Stimulated activated CD8-positive, alpha-beta memory T cell treated with anti-CD3 and anti-CD28 coated beads, Interleukin-4, amount 100 ng/mL, for 24 hours (primary cell): ENCODE measurements around the gene EXOSC1.
"Not testable (repeated sequence)": the region's sequence is repeated elsewhere in the genome, so short reads cannot be mapped to it uniquely, and the experiment has no call there.

Experiments
- DNase-seq: peaks from one replicate; pipeline ENCODE4 v3.0.0-alpha.2; 2020; ENCODE audit warnings: low read depth

The EXOSC1 gene

GRCh38 chr10:97445722-97446639 is at the start of gene EXOSC1, which contains the start of gene ZDHHC16:
Gene EXOSC1 (minus strand): TSS chr10:97446006. CDS start chr10:97445985, 21 bp downstream.
Gene ZDHHC16 (plus strand): TSS chr10:97446175. CDS start chr10:97451676, 5,501 bp downstream.
- DNase-seq = peak; percentile 88

DNA sequence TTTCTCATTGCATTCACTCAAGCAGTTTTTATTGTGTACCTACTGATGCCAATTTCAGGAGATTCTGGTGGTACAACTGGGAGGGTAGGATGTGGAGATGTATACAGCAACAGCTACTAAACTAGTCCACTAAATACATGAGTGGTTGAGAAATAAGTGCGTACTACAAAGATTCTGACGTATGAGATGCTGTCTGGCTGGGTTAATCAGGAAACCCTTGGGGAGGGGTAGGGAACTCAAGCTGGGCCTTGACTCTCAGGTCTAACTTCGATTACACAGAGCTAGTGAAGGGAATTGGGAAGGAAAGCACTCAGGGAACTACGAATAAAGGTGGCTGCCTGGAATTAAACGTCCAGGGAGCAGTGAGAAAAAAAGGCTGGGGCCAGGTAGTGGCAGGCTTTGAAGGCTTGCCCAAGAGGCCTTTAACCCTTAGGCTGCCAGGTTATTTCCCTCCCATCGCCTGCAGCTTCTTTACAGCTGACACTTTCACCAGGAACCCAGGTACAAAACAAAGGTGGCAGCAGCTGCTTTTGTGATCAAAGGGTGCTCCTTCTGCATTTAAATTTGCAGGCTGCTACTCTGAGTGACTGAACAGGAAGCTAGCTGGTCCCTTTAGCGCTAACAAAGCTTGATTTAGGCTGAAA is 49.2 kb upstream of the EXOSC1 start:
- DNase-seq = no peak

GRCh38 chr10:97494151-97494550 is 48.3 kb upstream of the EXOSC1 start:
- no peak for DNase-seq

DNA sequence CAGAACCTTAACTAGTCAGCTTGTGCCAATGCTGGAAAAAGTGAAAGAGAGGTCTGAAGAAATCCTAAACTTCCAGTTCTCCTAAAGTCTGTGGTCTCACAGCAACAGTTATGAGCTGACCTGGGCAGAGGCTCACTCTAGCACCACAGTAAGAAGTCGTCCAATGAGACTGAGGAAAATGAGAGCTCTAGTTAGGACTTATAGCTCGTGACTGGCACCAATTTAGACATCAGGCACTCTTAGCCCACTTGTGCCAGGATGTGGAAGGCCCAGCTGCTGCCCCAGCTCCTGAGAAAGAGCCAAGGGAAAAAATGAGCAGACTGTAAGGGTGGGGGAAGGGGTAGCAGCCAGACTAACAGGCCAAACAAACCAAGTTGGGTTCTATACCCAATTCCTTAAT is 44.8 kb upstream of the EXOSC1 start:
- DNase-seq = no peak

DNA sequence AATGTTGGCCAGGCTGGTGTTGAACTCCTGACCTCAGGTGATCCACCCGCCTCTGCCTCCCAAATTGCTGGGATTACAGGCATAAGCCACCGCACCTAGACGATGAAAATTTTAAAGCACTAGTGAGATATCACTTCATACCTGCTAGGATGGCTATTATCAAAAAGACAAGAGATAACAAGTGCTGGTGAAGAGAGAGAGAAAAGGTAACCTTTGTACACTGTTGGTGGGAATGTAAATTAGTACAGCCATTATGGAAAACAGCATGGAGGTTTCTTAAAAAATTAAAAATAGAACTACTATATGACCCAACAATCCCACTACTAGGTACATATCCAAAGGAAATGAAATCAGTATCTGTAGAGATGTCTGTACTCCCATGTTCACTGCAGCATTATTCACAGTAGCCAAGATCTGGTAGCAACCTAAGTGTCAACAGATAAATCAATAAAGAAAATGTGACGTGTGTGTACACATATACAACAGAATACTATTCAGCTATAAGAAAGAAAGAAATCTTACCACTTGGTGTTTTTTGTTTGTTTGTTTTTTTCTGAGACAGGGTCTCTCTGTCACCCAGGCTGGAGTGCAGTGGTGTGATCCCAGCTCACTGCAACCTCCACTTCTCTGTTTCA is 40.0 kb upstream of the EXOSC1 start:
- no peak for DNase-seq

- DNase-seq = no peak
Observed at GRCh38 chr10:97483921-97484320, 38.1 kb upstream of the EXOSC1 start.

DNA sequence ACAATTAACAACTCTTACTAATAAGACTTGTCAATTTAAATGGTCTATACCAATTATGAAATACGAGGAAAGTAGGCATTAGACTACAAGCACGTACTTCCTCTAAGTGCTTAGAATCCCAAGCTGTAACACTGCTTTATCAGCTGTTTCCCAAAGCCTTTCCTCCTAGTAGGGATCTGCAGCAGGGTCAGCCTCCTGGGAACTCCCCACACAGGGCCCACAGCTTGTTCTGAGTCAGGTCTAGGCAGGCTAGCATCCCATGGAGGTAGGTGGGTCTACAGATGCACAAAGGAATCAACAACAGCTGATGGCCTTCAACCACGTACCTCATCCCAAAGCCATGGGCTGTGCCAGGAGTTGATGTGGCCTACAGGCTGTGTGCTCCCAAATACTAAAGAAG is 37.7 kb upstream of the EXOSC1 start:
- DNase-seq = no peak

- no peak for DNase-seq
Observed at GRCh38 chr10:97482381-97482780, 36.6 kb upstream of the EXOSC1 start.

DNA sequence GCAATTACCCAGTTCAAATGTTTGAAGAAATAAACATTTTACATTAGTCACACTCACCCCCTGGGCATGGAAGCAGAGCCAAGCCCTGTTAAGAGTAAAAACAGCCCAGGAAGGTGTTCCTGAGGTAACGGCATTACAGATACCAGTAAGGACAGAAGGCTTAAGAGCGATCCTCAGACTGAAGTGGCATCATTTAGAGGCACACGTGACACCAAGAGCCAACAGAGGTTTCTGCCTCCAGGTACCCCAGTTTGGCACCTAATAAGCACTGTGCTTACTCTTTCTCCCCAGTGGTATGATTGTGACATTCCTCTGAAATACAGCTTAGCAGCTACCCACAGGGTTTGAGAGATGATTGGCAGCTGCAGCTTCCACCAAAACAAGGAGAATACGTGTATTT is 35.3 kb upstream of the EXOSC1 start:
- DNase-seq = no peak

DNA sequence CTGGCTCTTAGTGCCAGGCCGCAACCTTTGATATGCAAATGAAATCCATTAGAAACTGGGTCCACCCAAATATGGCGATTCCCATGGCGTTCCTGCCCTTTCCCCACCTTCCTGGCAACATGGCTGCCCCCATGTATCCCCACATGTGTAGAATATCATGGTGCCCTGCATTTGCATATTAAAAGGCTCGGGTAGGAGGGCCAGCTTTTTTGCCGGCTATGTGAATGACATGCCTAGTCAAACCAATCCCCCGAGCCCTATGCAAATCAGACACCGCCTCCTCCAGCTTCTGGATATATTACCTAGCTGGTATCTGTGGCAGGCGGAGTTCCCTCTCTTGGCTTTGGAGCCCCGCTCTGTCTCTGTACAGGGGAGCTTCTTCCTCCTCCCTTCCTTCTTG is 34.1 kb upstream of the EXOSC1 start:
- no peak for DNase-seq

DNA sequence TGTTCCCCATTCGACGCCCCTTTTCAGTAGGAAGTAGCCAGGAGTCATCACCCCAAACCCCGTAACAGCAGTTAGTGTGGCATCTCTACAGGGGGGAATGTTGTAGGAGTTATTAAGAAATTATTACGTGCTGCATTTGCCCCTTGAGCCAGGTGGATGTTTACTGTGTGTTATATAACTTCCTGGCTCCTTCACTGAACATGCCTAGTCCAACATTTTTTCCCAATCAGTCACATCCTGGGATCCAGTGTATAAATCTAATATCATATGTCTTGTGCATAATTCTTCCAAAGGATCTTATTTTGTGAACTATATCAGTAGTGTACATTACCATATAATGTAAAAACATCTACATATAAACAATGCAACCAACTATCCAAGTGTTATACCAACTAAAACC is 33.6 kb upstream of the EXOSC1 start:
- DNase-seq = not testable (repeated sequence)

DNA sequence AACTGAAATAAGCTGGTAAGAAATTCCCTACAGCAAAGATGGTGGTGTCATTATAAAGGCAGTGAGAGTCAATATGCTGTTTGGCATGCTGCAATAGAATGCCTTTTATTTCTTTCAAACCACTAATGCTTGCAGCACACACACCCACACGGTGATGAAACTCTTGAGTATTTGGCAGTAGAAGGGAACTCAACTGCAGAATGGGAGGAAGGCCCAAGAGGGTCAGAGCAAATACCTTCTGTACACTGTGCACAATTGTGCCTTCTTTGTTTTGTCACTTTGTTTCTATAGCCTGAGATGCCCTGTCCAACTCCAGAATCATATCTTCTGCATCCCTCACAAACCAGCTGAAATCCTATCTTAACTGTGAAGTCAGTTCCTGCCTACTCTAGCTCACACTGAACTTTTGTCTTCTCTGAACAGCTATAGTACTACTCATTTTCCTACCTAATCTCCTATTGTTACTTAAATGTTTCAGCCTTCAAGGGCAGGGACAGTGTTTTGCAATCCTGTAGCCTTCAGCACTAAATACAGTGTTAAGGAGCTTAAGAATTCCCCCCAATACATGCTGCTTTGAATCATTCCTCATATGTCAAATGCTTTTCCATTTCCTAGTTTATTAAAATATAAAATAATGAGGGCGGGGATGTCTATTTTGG is 30.3 kb upstream of the EXOSC1 start:
- no peak for DNase-seq

GRCh38 chr10:97474918-97475317 is 29.1 kb upstream of the EXOSC1 start:
- no peak for DNase-seq

- not testable (repeated sequence) for DNase-seq
Observed at GRCh38 chr10:97468781-97469180, 23.0 kb upstream of the EXOSC1 start.

- no peak for DNase-seq
Observed at GRCh38 chr10:97468162-97468561, 22.4 kb upstream of the EXOSC1 start.

- DNase-seq = no peak
Observed at GRCh38 chr10:97466755-97467154, 20.9 kb upstream of the EXOSC1 start.

DNA sequence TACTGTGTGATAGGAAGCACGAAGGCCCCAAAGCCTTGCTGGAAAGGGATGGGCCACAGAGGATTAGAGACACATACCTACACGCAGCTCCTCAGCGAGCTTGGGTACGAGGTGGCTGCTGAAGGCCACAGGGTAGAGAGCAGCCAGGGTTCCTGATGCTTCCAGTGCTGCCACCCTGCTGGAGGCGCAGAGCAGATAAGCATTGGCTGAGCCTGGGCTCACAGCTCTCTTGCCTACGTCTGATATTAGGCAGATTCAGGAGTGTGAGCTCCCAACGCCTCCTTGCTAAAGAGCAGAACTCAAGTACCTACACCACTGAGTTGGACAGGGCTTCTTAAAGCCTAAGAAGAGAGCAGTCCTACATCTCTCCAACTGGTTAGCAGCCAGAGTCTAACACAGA is 20.2 kb upstream of the EXOSC1 start:
- DNase-seq = no peak

GRCh38 chr10:97464226-97464625 is 18.4 kb upstream of the EXOSC1 start:
- DNase-seq = no peak

GRCh38 chr10:97463363-97464132 is 17.7 kb upstream of the EXOSC1 start:
- no peak for DNase-seq

GRCh38 chr10:97462309-97462708 is 16.5 kb upstream of the EXOSC1 start:
- DNase-seq = no peak

GRCh38 chr10:97459933-97460332 is 14.1 kb upstream of the EXOSC1 start:
- DNase-seq = no peak

GRCh38 chr10:97459111-97459510 is 13.3 kb upstream of the EXOSC1 start:
- DNase-seq = no peak
